AG09309 (cell line): ENCODE measurements around the gene NOTCH2.

Experiments used
- DNase-seq: peaks from one replicate; pipeline ENCODE4 v3.0.0-alpha.2; 2010; ENCODE audit warnings: low read depth
- H3K4me3 ChIP-seq: 2 replicates; pipeline ENCODE4 v1.5.1; 2011; ENCODE audit warnings: mild to moderate bottlenecking, low read depth, low read length, moderate library complexity; ENCODE audit not compliant: control insufficient read depth
- CTCF ChIP-seq: IDR thresholded peaks from 2 replicates; pipeline ENCODE4 v1.5.1; 2011; ENCODE audit warnings: mild to moderate bottlenecking, low read depth, low read length, inconsistent platforms; ENCODE audit not compliant: insufficient read depth, control insufficient read depth; ENCODE audit errors: missing control alignments

The NOTCH2 gene

GRCh38 chr1:119926553-119926952, 142.9 kb downstream of the NOTCH2 start:
- no peak overlapping the region for H3K4me3 ChIP-seq
- DNase-seq = no peak
- TF ChIP-seq CTCF = no peak

DNA sequence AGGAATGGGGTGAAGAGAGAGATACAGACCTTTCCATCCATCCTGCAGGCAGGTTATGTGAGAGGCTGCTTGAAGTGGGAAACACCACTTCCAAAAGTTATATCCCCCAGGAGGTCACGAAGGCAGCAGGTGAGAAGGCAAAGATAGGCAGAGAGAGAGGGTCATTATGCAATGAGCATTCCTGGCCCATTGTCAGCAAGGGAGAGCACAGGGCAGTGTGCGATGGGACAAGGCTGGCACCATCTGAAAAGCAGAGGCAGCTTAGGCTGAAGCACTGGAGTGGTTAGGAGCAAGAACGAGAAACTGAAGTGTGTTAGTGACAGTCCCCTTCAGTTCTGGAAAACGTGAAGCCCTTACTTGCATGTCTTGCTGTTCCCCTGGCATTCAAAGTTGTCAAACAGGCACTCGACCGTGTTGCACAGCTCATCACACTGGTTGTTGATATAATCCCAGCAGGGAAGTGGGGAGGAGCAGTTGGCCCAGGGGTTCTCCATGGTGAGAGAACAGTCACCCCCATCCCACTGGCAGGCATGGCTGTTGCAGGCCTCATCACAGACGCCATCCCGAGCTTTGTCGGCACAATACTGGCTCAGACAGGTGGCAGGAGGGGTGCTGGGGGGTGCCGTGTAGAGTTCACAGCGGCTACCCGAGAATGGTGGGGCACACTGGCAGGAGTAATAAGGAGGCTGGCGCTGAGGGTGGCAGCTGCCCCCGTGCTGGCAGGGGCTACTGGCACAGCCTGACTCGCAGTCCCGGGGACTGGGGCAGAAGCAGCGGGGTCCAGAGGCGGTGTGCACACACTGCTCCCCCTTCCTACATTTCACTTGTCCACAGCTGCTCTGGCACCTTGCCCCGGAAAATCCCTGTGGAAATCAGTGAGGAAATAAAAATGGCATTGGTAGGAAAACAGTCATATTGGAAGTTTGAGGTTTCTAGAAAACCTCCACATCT, 144.2 kb downstream of the NOTCH2 start:
- no peak overlapping the region for H3K4me3 ChIP-seq
- TF ChIP-seq CTCF = no peak
- DNase-seq = no peak

GRCh38 chr1:119920104-119920968, 149.1 kb downstream of the NOTCH2 start:
- no peak for TF ChIP-seq CTCF
- no peak overlapping the region for H3K4me3 ChIP-seq
- no peak for DNase-seq

GRCh38 chr1:119919241-119919640, 150.2 kb downstream of the NOTCH2 start:
- H3K4me3 ChIP-seq = no peak overlapping the region
- TF ChIP-seq CTCF = no peak
- DNase-seq = no peak

- H3K4me3 ChIP-seq = no peak overlapping the region
- no peak for TF ChIP-seq CTCF
- no peak for DNase-seq
Measured at GRCh38 chr1:119918301-119918700, 151.2 kb downstream of the NOTCH2 start.

GRCh38 chr1:119917304-119918055, 152.0 kb downstream of the NOTCH2 start:
- no peak overlapping the region for H3K4me3 ChIP-seq
- TF ChIP-seq CTCF = no peak
- no peak for DNase-seq
